A673 (cell line): Measurements from ENCODE around the gene KRT71. TPM values are rescaled to one million over a fixed set of nuclear protein-coding genes. Genes with fewer than 3 reads are reported as not detected.
A peak's percentile ranks its signal among the peaks of the same experiment; 100 is the strongest.

Experiments
- BruUV-seq: library from RNA; stranded (reverse); fragments of 400-500 nt; replicated peaks from 2 replicates; lab custom pipeline; 2021; lab: Mats Ljungman, UMichigan
- CTCF ChIA-PET: fragments of 300-600 bp; sonication (Branson Sonifier 250); formaldehyde crosslinking; loops from one replicate; lab custom pipeline; 2022; ENCODE audit warnings: antibody characterized with exemption; lab: Charles Lee
- POLR2A ChIA-PET: fragments of 300-600 bp; sonication (Branson Sonifier 250); formaldehyde crosslinking; loops from one replicate; lab custom pipeline; 2022; ENCODE audit warnings: antibody characterized with exemption; ENCODE audit not compliant: low non-redundant PET; lab: Charles Lee
- DNase-seq: peaks from one replicate; pipeline ENCODE4 v3.0.0-alpha.2; 2015; ENCODE audit warnings: low spot score
- H3K27ac ChIP-seq: fragments of 200-600 bp; sonication (generic); 2 replicates; pipeline ENCODE4 v1.5.1; 2016; ENCODE audit warnings: mixed run types, low read depth, mild to moderate bottlenecking, mixed read lengths, antibody characterized with exemption, low read length; ENCODE audit not compliant: poor library complexity, severe bottlenecking
- H3K27me3 ChIP-seq: fragments of 200-600 bp; sonication (generic); replicated peaks from 2 replicates; pipeline ENCODE4 v1.6.1; 2017; ENCODE audit warnings: mixed run types, low read depth, mild to moderate bottlenecking, mixed read lengths, antibody characterized with exemption, low read length; ENCODE audit not compliant: insufficient read depth, poor library complexity
- H3K36me3 ChIP-seq: fragments of 200-600 bp; sonication (generic); 2 replicates; pipeline ENCODE4 v1.6.1; 2016; ENCODE audit warnings: mixed run types, mild to moderate bottlenecking, mixed read lengths, antibody characterized with exemption, low read length; ENCODE audit not compliant: insufficient read depth, poor library complexity, severe bottlenecking
- H3K4me1 ChIP-seq: fragments of 200-600 bp; sonication (generic); 2 replicates; pipeline ENCODE4 v1.6.1; 2017; ENCODE audit warnings: mixed run types, mild to moderate bottlenecking, mixed read lengths, antibody characterized with exemption, low read length; ENCODE audit not compliant: insufficient read depth, poor library complexity, severe bottlenecking
- H3K4me3 ChIP-seq: fragments of 200-600 bp; sonication (generic); 2 replicates; pipeline ENCODE4 v1.5.1; 2016; ENCODE audit warnings: low read depth, mixed run types, mild to moderate bottlenecking, mixed read lengths, low read length; ENCODE audit not compliant: poor library complexity, severe bottlenecking
- H3K9me3 ChIP-seq: fragments of 200-600 bp; sonication (generic); 2 replicates; pipeline ENCODE4 v1.6.1; 2016; ENCODE audit warnings: mixed run types, low read depth, mild to moderate bottlenecking, mixed read lengths, antibody characterized with exemption, low read length; ENCODE audit not compliant: poor library complexity, severe bottlenecking
- CTCF ChIP-seq: fragments of 300-800, 200-600 bp; sonication (generic); conservative IDR thresholded peaks from 2 replicates; pipeline ENCODE4 v1.5.1; 2017; ENCODE audit warnings: low read depth, mild to moderate bottlenecking, antibody characterized with exemption, low read length, moderate library complexity, mixed read lengths
- EZH2 ChIP-seq: fragments of 200-600 bp; sonication (generic); IDR thresholded peaks from 2 replicates; pipeline ENCODE4 v1.6.1; 2017; ENCODE audit warnings: borderline replicate concordance, low read depth, mild to moderate bottlenecking, mixed read lengths, antibody characterized with exemption, low read length; ENCODE audit not compliant: poor library complexity, severe bottlenecking
- intact Hi-C: fragments of 100-400 bp; cut with micrococcal nuclease; formaldehyde crosslinking; loops from one replicate; pipeline ENCODE4 v1.10.0; 2022; ENCODE audit not compliant: unreplicated experiment
- total RNA-seq: library from RNA; stranded (reverse); gene quantifications from 2 replicates; pipeline ENCODE4 v1.2.3, GENCODE V29; 2021

KRT71 gene
- total RNA-seq, 1 experiment from 2014 or later: not detected

GRCh38 chr12:52499806-52500560 lies 53.0 kb downstream of the KRT71 start:
- H3K4me3 ChIP-seq: no peak overlapping the region
- H3K27ac ChIP-seq: no peak overlapping the region
- DNase-seq: no peak
- intact Hi-C loops: no loop called here
- no TSS peak for BruUV-seq
- peaks cover 12% of the 10 kb centered on the region for H3K4me1 ChIP-seq
- H3K27me3 ChIP-seq: no peaks in the 10 kb centered on the region
- ChIA-PET POLR2A (no interaction called here), CTCF (interaction anchor here (0.5 kb wide), 1 partner anchor 221 kb away, joined by 7 read pairs; no protein-coding TSS in a partner anchor)
- no peaks in the 10 kb centered on the region for H3K9me3 ChIP-seq
- TF ChIP-seq CTCF (no peak), EZH2 (no peak)
- no peaks in the 10 kb centered on the region for H3K36me3 ChIP-seq

GRCh38 chr12:52498946-52499345 lies 54.0 kb downstream of the KRT71 start:
- BruUV-seq: no TSS peak
- Histone ChIP-seq H3K4me1 (peaks cover 12% of the 10 kb centered on the region), H3K27me3 (no peaks in the 10 kb centered on the region), H3K4me3 (no peak overlapping the region), H3K36me3 (no peaks in the 10 kb centered on the region), H3K27ac (no peak overlapping the region), H3K9me3 (no peaks in the 10 kb centered on the region)
- ChIA-PET POLR2A (no interaction called here), CTCF (no interaction called here)
- intact Hi-C loops: no loop called here
- no peak for TF ChIP-seq CTCF
- TF ChIP-seq EZH2: no peak
- DNase-seq: peak; percentile 32

- Histone ChIP-seq H3K27ac (no peak overlapping the region), H3K4me3 (no peak overlapping the region), H3K4me1 (peaks cover 12% of the 10 kb centered on the region), H3K9me3 (no peaks in the 10 kb centered on the region), H3K27me3 (no peaks in the 10 kb centered on the region), H3K36me3 (no peaks in the 10 kb centered on the region)
- POLR2A ChIA-PET: no interaction called here
- no peak for TF ChIP-seq CTCF
- intact Hi-C loops: no loop called here
- no TSS peak for BruUV-seq
- DNase-seq: no peak
- CTCF ChIA-PET: no interaction called here
Observed at GRCh38 chr12:52497975-52498374, 55.0 kb downstream of the KRT71 start.
